Measurements from ENCODE around the gene TMEM225. TPM values are rescaled to one million over a fixed set of nuclear protein-coding genes. Genes with fewer than 3 reads are reported as not detected.

The TMEM225 gene
- not detected in 2 replicates for total RNA-seq

DNA sequence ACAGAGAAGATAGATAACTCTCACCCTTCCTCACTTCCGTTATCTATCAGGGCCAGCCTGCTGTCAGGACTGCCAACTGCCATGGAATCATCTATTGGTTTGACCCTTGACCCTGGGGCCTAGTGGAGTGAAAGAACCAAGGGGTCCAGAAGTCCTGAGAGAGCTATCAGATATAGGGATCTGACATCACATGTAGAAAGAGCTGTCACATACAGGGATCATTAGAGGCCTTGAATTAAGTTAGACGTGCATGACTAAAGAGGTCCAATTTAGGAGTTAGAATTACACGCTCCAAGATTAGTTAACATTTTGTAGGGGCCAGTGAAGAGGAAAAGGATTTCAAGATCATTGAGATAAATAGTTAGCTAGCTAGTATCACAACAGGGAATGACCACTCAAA is at the start of gene TMEM225:
Gene TMEM225, minus strand, starts transcription at position 101 of the 400 bp plus-strand sequence. CDS start 245 bp downstream, outside the sequence.

DNA sequence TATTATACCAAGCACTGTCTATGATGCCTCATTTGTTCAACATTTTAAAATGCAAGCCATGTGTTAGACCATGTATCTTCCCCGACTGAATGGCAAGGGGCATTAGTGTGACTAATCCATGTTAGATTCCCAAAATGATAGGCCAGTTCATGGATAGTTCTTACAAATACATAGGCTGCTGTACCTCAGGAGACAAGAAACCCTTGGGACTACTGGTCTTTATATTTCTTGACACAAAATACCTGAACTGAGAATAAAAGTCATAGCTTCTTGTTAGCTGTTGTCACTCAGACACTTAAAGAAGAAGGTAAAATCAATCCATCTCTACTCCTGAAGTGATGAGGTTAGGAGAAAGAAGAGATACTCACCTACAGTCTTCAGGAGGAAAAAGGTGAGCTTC is 16.4 kb upstream of the TMEM225 start, which contains the start of gene OR8D4:
Gene OR8D4, plus strand, starts transcription at position 301 of the 400 bp plus-strand sequence. CDS start 4,265 bp downstream, outside the sequence.

Other genes starting within 250 kb of the TMEM225 start
- 0.24 TPM in 1 of 2 replicates, not detected in the other for gene SCN3B, start 231.0 kb downstream of the TMEM225 start, total RNA-seq
- 4.3 and 6.3 TPM in 2 replicates for gene ZNF202, start 144.0 kb downstream of the TMEM225 start, total RNA-seq
- not detected in 2 replicates for gene OR6X1, start 131.2 kb downstream of the TMEM225 start, total RNA-seq
- not detected in 2 replicates for gene OR6M1, start 79.3 kb downstream of the TMEM225 start, total RNA-seq
- not detected in 2 replicates for gene OR8D4, start 16.5 kb upstream of the TMEM225 start, total RNA-seq
- gene OR4D5, start 53.9 kb upstream of the TMEM225 start, total RNA-seq: not detected in 2 replicates
- gene OR6T1, start 58.2 kb upstream of the TMEM225 start, total RNA-seq: not detected in 2 replicates
- gene OR10S1, start 92.1 kb upstream of the TMEM225 start, total RNA-seq: not detected in 2 replicates
- not detected in 2 replicates for gene OR10G6, start 109.5 kb upstream of the TMEM225 start, total RNA-seq
- gene OR10G4, start 127.3 kb upstream of the TMEM225 start, total RNA-seq: under 0.01 TPM in 1 of 2 replicates, not detected in the other
- not detected in 2 replicates for gene OR10G9, start 137.3 kb upstream of the TMEM225 start, total RNA-seq
- not detected in 2 replicates for gene OR10G8, start 141.1 kb upstream of the TMEM225 start, total RNA-seq
- gene OR10G7, start 155.7 kb upstream of the TMEM225 start, total RNA-seq: not detected in 2 replicates
- gene VWA5A, start 229.8 kb upstream of the TMEM225 start, total RNA-seq: 10.0 and 21.0 TPM in 2 replicates

Data from tracheal epithelial cell (primary cell).